Kidney capillary endothelial cell (primary cell): ENCODE data around the gene LYPLA2.
"Not testable (repeated sequence)": the region's sequence is repeated elsewhere in the genome, so short reads cannot be mapped to it uniquely, and the experiment has no call there.

Source experiments
- DNase-seq: peaks from one replicate; pipeline ENCODE4 v3.0.0-alpha.2; 2018; ENCODE audit warnings: low spot score

LYPLA2 gene

GRCh38 chr1:23779826-23780371, 11.0 kb upstream of the LYPLA2 start:
- peak; percentile 58 for DNase-seq

GRCh38 chr1:23783141-23783540, 7.8 kb upstream of the LYPLA2 start:
- not testable (repeated sequence) for DNase-seq

GRCh38 chr1:23784846-23785245, 6.1 kb upstream of the LYPLA2 start:
- no peak for DNase-seq

- no peak for DNase-seq
These were observed 3.2 kb upstream of the LYPLA2 start for GRCh38 chr1:23787701-23788100.

- no peak for DNase-seq
These were observed 2.2 kb upstream of the LYPLA2 start for GRCh38 chr1:23788695-23789094.

- DNase-seq = no peak
These were observed 637 bp downstream of the LYPLA2 start for GRCh38 chr1:23791516-23792047.

- DNase-seq = no peak
These were observed 1.4 kb downstream of the LYPLA2 start for GRCh38 chr1:23792151-23792945.

- DNase-seq = no peak
These were observed 2.3 kb downstream of the LYPLA2 start for GRCh38 chr1:23793018-23793781.

- no peak for DNase-seq
These were observed 3.2 kb downstream of the LYPLA2 start for GRCh38 chr1:23793861-23794731.

GRCh38 chr1:23794732-23795182, 3.8 kb downstream of the LYPLA2 start:
- not testable (repeated sequence) for DNase-seq

- no peak for DNase-seq
These were observed 4.9 kb downstream of the LYPLA2 start for GRCh38 chr1:23795676-23796465.

- DNase-seq = no peak
These were observed 5.7 kb downstream of the LYPLA2 start for GRCh38 chr1:23796466-23797271.

- DNase-seq = no peak
These were observed 6.8 kb downstream of the LYPLA2 start for GRCh38 chr1:23797478-23798448.

GRCh38 chr1:23798662-23799142, 7.8 kb downstream of the LYPLA2 start:
- no peak for DNase-seq

GRCh38 chr1:23799255-23799569, 8.3 kb downstream of the LYPLA2 start:
- DNase-seq = no peak

GRCh38 chr1:23799570-23800399, 8.8 kb downstream of the LYPLA2 start:
- DNase-seq = peak; percentile 90

GRCh38 chr1:23800400-23801337, 9.7 kb downstream of the LYPLA2 start, which contains the start of gene GALE:
GALE (minus strand) TSS chr1:23800754; CDS start chr1:23799007, 1,747 bp downstream.
- peak; percentile 92 for DNase-seq
